KBM-7 (cell line): ENCODE data around the gene ADGRG6.

Source experiments
- DNase-seq: peaks from one replicate; pipeline ENCODE4 v3.0.0-alpha.2; 2015
- in situ Hi-C: fragments of 300-500 bp; cut with MboI; formaldehyde crosslinking; loops from 2 replicates; pipeline ENCODE4 v1.14.3; 2020; ENCODE audit warnings: low sequenced_read_pairs, low pct_unique_long_range_greater_than_20kb, mixed read lengths

ADGRG6 gene

DNA sequence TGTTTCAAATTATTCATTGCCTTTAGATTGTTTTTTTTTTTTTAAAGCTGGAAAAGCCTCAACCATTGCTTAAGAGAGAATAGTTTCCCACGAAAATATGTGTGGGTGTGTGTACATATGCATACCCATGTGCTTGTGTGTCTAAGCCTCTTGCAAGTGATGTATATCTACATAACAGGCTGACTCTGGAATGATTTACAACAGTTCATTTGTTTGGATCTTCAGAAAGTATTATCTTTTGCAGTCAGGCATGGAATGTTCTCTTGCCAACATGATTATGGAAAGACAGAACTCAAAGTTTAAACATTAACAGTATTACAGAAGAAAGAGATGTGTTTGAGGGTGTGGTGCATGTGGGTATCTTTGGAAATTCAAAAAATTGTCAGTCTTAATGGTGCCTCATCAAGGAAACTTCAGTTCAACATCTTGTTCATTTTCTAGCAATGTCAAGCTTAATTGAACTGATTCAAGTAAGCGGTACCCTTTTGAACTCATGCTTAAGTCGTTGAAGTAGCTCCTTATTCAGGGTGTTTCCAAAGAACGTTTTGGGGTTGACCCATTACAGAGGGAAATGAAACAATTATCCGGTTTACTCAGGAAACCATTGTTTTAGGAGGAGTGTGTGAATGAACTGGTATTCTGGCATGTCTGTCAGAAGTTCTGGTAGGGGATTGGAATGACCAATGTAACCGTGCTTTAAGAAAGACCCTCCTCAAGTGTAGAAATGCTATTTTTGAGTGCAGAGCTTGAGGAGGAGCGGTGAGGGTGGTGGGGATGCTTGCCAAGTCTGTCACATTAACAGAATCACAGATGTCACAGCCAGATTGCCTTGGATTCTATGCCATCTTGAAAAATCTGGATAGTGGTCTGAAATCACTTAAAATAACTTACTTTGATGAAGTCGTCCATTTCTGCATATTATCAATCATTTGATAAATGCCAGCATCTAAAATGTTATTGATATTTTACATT is 60.3 kb downstream of the ADGRG6 start:
- DNase-seq: no peak
- in situ Hi-C loops: no loop called here

GRCh38 chr6:142367061-142367460 is 65.3 kb downstream of the ADGRG6 start:
- DNase-seq: no peak
- in situ Hi-C loops: no loop called here

DNA sequence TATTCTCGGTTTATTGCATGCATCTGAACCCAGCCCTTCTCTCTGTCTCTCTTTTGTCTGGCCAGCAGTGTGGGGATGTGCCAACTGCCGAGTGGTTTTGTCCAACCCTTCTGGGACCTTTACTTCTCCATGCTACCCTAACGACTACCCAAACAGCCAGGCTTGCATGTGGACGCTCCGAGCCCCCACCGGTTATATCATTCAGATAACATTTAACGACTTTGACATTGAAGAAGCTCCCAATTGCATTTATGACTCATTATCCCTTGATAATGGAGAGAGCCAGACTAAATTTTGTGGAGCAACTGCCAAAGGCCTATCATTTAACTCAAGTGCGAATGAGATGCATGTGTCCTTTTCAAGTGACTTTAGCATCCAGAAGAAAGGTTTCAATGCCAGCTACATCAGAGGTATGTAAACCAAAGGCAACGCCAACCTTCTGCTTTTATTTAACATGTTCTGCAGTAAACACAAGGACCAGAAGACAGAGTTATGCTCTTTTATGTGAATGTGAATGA is 65.8 kb downstream of the ADGRG6 start:
- in situ Hi-C loops: no loop called here
- DNase-seq: no peak

DNA sequence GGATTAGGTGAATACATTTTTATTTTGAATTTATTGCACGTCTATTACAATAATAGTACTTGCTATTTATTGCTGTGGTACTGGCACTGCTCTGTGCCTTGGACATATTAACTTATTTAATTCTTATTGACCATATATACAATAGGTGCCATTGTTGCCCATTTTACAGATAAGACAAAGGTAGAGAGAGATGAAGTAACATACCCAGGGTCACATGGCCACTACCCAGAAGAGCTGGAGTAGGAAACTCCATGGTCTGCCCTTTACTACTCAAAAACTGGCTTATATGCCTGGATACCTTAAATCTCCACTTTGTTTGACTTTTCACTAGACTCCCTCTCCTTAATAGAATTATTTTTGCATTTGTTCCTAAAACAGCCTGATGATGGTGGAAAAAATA is 67.5 kb downstream of the ADGRG6 start:
- in situ Hi-C loops: no loop called here

GRCh38 chr6:142372348-142372747 is 70.5 kb downstream of the ADGRG6 start:
- no peak for DNase-seq
- in situ Hi-C loops: no loop called here

More for the DNA sequence above, 67.5 kb downstream of the ADGRG6 start:
- DNase-seq: no peak

DNA sequence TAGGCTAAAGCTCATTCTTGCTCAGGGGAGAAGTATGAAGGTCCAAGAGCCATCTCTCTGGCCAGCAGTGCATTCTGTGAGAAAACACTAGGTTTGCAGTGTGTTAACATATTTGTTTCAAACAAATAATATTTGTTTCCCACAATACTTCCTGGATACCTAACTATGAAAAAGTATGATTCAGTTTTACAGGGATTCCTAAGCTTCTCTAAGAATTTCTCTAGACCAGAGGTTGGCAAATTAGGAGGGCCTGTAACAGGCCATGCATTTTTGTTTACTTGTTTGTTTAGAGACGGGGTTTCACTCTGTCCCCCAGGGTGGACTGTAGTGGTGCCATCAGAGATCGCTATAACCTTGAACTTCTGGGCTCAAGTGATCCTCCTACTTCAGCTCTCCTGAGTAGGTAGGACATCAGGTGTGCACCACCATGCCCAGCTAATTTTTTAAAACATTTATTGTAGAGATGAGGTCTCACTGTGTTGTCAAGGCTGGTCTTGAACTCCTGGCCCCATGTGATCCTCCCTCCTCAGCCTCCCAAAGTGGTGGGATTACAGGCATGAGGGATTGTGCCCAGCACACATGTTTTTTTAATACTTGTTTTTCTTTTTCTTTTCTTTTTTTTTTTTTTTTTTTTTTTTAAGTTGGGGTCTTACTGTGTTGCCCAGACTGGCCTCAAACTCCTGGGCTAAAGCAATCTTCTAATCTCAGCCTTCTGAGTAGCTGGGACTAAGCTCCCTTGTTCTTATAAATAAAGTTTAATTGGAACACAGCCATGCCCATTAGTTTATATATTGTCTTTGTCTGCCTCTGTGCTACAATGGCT is 71.7 kb downstream of the ADGRG6 start:
- no peak for DNase-seq
- in situ Hi-C loops: no loop called here

DNA sequence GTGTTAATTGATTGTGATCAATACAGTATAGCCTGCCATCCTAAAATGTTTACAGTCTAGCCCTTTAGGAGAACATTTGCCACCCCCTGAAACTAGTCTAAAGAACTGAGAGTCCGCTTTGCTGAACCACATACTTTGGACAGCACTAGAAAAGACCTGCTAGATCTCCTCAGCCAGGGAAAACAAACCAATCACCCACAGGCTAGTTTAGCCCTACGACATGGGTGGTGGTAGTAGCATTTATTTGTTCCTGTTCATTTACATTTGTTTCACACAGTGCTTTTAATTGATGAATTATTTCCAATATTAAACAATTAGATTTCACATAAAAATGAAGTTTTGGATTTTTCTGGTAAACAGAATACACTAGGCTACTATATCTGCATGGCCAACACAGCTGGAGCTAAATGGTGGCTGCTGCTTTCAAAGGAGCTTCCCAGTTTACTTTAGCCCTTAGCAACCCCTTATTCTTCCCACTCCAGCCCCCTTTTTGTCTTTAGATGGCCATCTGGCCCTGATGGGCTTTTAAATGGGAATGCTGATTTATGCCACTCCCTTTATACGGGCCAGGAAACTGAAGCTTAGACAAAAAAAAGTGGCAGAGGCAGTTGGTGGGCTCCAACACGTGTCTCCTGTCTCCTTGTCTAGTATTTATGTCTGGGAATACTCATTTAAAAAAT is 72.4 kb downstream of the ADGRG6 start:
- no peak for DNase-seq
- in situ Hi-C loops: no loop called here

DNA sequence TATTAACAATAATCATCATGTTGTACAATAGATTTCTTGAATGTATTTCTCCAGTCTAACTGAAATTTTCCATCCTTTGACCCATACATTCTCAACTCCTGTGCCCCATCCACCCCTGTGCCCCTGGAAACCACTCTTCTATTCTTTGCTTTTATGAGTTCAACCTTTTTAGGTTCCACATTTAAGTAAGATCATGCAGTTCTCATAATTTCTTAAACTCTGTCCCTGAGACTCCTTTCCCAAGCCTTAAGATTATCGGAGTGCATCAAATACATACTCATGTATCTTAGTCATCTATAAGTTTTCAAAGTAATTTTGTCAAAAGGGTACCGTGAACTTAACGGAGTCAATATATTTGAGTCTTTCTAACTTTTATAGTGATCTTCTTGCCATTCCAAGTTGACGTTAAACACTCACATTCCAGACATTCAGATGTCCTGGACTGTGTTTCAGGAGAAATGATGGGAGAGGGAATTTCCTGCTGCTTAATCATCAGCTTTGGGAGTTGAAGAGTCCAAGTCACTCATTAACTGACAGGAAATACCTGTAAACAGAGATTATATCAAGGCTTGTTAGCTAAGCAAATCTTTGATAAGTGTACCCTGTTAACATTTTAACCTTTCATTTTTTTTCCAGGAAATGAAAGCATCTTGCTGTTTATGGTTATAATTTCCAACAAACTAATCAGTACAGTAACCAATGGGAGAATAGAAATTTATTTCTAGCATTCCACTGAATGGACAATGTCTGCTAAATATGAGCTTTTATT is 73.3 kb downstream of the ADGRG6 start:
- in situ Hi-C loops: no loop called here
- DNase-seq: no peak

DNA sequence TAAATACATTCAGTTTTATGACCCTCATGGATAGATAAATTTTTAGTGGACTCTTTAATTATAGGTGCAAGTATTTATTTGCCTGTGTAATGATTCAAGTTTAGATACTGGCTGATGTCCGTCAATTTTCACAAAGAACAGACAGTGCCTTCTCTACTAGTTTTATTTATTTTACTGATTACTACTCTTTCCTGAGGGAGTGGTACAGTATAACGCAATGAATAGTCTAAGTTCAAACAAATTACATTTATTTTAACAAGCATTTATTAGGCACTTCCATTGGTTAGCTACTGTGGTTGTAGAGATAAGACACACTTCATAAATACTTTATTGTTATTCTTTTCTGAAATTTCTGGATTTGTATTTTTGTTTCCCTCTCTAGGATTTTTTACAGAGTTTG is 74.3 kb downstream of the ADGRG6 start:
- DNase-seq: no peak
- in situ Hi-C loops: no loop called here

- in situ Hi-C loops: no loop called here
- no peak for DNase-seq
Measured at GRCh38 chr6:142376800-142377496, 75.1 kb downstream of the ADGRG6 start.

GRCh38 chr6:142377497-142377848 is 75.7 kb downstream of the ADGRG6 start:
- in situ Hi-C loops: no loop called here
- DNase-seq: no peak

DNA sequence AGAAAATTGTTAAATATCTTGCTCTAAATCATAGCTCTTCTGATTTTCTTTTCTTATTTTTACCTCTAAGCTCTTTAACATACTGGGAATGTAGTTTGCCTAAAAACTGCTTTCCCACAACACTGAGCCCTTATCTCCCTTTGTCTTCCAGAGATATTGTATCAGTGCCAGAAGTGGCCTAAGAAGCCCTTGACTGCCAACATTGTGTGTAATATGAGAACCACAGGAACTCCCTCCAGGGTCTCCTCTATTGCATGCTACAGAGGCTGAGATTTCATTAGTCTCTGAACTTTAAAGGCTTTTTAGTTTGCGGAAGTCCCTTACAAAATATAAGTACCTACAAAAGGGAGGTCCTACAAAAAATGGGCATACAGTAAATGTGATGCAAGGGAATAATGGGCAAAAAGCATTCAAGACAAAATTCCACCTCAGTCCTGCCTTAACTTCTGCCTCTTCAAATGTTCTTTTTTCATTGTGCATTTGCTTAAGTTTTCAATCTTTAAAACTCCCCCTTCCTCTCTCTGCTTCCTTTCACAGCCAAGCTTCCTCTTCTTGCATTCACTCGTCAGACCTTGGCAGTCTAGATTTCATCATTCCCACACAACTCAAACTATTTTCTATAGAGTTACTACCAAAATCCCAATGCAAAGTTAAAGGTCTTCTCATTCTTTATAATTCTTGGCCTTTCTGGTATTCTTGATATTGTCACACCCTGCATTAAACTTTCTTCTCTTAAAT is 76.5 kb downstream of the ADGRG6 start:
- in situ Hi-C loops: no loop called here
- peak; percentile 63 for DNase-seq

DNA sequence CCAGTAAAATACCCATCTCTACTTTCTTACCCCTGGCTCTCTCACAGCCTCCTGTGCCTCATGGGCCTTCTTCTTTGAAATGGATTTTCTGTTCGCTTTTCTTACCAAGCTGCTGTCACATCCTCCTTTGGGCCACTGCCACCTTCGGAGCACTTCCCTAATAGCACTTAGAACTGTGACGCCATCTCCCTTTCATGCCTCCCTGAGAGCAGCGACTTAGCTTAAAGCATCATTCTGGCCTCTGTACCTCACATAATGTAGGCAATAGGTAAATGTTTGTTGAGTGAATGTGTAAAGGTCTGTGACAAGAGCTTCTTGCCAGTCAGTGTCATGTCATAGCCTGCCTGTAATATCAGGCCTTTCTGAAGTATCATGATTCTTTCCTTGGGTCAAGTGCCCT is 78.8 kb downstream of the ADGRG6 start:
- in situ Hi-C loops: no loop called here
- no peak for DNase-seq

GRCh38 chr6:142381181-142381580 is 79.4 kb downstream of the ADGRG6 start:
- in situ Hi-C loops: no loop called here
- no peak for DNase-seq

GRCh38 chr6:142381845-142382378 is 80.1 kb downstream of the ADGRG6 start:
- in situ Hi-C loops: no loop called here
- no peak for DNase-seq

DNA sequence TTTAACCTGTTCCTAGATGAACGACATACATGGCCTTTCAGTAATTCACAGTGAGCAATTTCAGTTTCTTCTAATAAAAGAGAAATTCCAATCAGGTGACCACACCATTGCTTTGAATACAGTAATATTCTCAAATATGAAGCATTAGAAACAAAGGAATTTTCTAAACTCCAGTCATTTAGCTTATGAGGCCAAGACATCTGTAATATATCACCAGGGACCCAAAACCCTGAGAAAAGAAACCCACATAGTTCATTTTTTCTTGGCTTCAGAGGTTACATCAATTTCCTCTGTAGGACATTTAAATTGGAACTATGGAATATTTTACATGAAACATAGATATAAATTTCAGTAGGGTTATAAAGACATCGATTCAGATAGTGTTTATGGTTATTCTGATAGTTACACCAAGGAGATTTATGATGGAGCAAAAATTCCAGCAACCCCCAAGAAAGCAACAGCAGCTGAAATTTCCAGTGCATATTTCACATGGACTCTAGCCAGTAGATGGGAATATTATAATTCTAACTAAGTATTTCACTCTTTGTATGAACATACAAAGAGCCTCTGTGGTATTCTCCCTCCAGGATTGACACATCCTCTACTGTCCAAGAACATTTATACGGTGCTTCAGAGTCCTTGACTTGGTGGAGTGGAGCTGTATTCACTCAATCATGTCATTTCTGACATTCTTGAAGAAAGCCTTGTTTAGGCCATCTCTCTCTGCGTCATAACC is 82.9 kb downstream of the ADGRG6 start:
- in situ Hi-C loops: no loop called here
- no peak for DNase-seq

- DNase-seq: no peak
- in situ Hi-C loops: no loop called here
Measured at GRCh38 chr6:142385352-142385751, 83.5 kb downstream of the ADGRG6 start.
